Measurements from ENCODE around the gene ZNF101. TPM values are rescaled to one million over a fixed set of nuclear protein-coding genes. Genes with fewer than 3 reads are reported as not detected.

Gene ZNF101
- total RNA-seq, 1 donor from 2014 or later = 29.5 TPM

DNA sequence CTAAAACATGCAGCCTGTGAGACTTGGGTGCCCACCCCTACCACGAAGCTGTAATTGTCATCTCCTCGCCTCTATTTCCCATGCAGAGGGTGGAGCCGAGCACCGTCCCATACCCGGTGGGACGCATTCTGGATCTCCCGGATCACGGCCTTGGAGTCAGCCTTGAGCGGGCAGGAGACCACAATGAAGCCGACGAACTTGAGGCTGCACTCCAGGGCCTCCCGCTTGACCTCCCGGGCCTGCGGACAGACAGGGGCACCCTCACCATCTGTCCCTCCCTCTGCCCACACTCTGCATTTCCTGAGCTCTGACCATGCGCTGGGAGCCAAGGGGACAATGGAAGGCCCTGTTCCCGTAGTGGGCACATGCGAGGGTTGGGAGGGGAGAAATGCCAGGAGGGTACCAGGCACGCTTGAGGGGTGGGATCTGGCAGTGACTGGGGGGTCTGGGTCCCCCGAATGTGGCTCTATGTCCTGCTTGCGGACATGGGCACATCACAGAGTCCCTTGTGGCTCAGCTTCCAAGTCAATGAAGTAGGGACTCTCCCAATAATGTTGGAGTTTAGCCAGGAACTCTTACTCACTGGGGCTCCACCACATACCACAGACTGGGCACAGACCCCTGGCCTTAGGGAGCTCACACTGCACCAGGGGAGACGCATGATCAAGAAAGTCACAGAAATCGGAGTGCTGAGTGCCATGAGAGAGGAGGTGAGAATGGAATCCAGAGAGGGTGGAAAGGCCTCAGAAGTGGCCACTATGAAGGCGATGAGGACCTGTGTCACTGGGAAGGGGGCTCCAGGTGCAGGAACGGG, 15.9 kb upstream of the ZNF101 start:
- no peak overlapping the region for H3K27ac Mint-ChIP-seq
- no peak overlapping the region for H3K4me3 ChIP-seq
- H3K4me2 ChIP-seq = no peak overlapping the region
- DNase-seq (ENCODE audit: low spot score) = no peak
- H2AFZ ChIP-seq (replicated peaks) = no peak overlapping the region
- H3K4me3 Mint-ChIP-seq = no peak overlapping the region
- peaks cover 4% of the 10 kb centered on the region for H3K27me3 Mint-ChIP-seq (ENCODE audit: insufficient read depth, low read depth)
- H4K20me1 ChIP-seq (ENCODE audit: low read depth) = no peaks in the 10 kb centered on the region
- no peak overlapping the region for H3K27ac ChIP-seq
- H3K9me3 ChIP-seq (ENCODE audit: low read depth) = no peaks in the 10 kb centered on the region
- no peaks in the 10 kb centered on the region for H3K4me1 ChIP-seq
- no peaks in the 10 kb centered on the region for H3K36me3 ChIP-seq
- no peaks in the 10 kb centered on the region for H3K9me3 Mint-ChIP-seq
- no peaks in the 10 kb centered on the region for H3K79me2 ChIP-seq (ENCODE audit: low read depth)
- H3K36me3 Mint-ChIP-seq = peaks cover 26% of the 10 kb centered on the region
- no peaks in the 10 kb centered on the region for H3F3A ChIP-seq (ENCODE audit: low read depth)
- no peaks in the 10 kb centered on the region for H3K27me3 ChIP-seq
- TF ChIP-seq EZH2phosphoT487 (IDR thresholded peaks at IDR 0.05) = no peak
- TF ChIP-seq, protein P1, sequence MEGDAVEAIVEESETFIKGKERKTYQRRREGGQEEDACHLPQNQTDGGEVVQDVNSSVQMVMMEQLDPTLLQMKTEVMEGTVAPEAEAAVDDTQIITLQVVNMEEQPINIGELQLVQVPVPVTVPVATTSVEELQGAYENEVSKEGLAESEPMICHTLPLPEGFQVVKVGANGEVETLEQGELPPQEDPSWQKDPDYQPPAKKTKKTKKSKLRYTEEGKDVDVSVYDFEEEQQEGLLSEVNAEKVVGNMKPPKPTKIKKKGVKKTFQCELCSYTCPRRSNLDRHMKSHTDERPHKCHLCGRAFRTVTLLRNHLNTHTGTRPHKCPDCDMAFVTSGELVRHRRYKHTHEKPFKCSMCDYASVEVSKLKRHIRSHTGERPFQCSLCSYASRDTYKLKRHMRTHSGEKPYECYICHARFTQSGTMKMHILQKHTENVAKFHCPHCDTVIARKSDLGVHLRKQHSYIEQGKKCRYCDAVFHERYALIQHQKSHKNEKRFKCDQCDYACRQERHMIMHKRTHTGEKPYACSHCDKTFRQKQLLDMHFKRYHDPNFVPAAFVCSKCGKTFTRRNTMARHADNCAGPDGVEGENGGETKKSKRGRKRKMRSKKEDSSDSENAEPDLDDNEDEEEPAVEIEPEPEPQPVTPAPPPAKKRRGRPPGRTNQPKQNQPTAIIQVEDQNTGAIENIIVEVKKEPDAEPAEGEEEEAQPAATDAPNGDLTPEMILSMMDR (IDR thresholded peaks at IDR 0.05) = no peak
- no peak for TF ChIP-seq EZH2 (IDR thresholded peaks at IDR 0.05)
- H3K4me1 Mint-ChIP-seq = no peaks in the 10 kb centered on the region
- no peak overlapping the region for H3K9ac ChIP-seq

DNA sequence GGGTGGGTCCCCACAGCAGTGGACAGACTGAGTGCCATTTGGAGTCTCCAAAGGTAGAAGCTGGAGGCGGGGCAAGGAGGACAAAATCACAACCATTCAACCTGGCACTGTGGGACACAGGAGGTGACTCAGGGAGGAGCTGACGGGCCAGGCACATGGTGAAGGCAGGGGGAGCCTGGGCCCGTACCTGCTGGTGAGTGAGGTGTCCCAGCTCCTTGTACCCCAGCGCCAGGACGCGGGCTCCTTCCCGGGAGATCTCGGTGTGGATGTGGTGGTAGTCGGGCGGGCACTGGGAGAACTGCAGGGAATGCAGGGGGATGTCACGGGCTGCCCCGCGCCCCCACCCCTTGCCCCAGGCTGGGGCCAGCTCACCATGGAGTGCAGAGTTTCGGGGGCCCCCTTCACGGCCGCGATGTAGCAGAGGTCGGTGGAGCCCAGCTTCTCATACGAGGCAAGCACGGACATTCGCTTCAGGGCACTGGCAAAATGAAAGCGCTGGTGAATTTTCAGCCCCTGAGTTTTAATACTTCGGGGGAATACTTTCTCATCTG, 15.0 kb upstream of the ZNF101 start:
- Histone ChIP-seq H3K27me3 (no peaks in the 10 kb centered on the region), H3K4me3 (no peak overlapping the region), H4K20me1 (ENCODE audit: low read depth) (no peaks in the 10 kb centered on the region), H2AFZ (replicated peaks) (no peak overlapping the region), H3K36me3 (no peaks in the 10 kb centered on the region), H3K4me2 (no peak overlapping the region), H3K79me2 (ENCODE audit: low read depth) (no peaks in the 10 kb centered on the region), H3F3A (ENCODE audit: low read depth) (no peaks in the 10 kb centered on the region), H3K9me3 (ENCODE audit: low read depth) (no peaks in the 10 kb centered on the region), H3K27ac (no peak overlapping the region), H3K9ac (no peak overlapping the region), H3K4me1 (no peaks in the 10 kb centered on the region)
- TF ChIP-seq EZH2phosphoT487 (IDR thresholded peaks at IDR 0.05) = no peak
- TF ChIP-seq EZH2 (IDR thresholded peaks at IDR 0.05) = no peak
- TF ChIP-seq, protein P1 (IDR thresholded peaks at IDR 0.05) = no peak
- no peak overlapping the region for H3K27ac Mint-ChIP-seq
- peaks cover 4% of the 10 kb centered on the region for H3K27me3 Mint-ChIP-seq (ENCODE audit: insufficient read depth, low read depth)
- H3K4me1 Mint-ChIP-seq = no peaks in the 10 kb centered on the region
- DNase-seq (ENCODE audit: low spot score) = no peak
- H3K4me3 Mint-ChIP-seq = no peak overlapping the region
- H3K36me3 Mint-ChIP-seq = peaks cover 30% of the 10 kb centered on the region
- no peaks in the 10 kb centered on the region for H3K9me3 Mint-ChIP-seq

DNA sequence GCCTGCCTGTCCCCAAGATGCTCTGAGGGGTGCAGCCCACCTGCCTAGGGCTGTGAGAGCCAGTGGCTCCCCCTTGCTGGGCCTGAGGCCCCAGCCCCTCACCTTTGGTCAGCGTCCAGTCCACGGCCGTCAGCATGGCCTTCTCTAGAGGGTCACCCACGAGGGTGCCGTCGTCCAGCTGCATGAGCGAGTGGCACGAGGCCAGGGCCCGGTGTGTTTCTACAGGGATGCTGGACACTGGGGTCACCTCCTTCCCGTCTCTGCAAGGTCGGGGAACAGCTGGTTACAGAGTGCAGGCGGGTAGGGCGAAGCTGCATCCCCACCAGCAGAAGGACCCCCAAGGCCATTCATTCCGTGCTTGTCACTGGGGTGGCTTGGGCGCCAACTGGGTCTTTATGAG, 14.2 kb upstream of the ZNF101 start:
- no peaks in the 10 kb centered on the region for H3F3A ChIP-seq (ENCODE audit: low read depth)
- H3K27me3 ChIP-seq = no peaks in the 10 kb centered on the region
- H3K79me2 ChIP-seq (ENCODE audit: low read depth) = peaks cover 1% of the 10 kb centered on the region
- Mint-ChIP-seq H3K4me3 (no peak overlapping the region), H3K27me3 (ENCODE audit: insufficient read depth, low read depth) (peaks cover 4% of the 10 kb centered on the region), H3K9me3 (no peaks in the 10 kb centered on the region), H3K27ac (no peak overlapping the region), H3K36me3 (peaks cover 27% of the 10 kb centered on the region), H3K4me1 (no peaks in the 10 kb centered on the region)
- no peak overlapping the region for H3K4me3 ChIP-seq
- no peaks in the 10 kb centered on the region for H3K9me3 ChIP-seq (ENCODE audit: low read depth)
- no peak for DNase-seq (ENCODE audit: low spot score)
- H2AFZ ChIP-seq (replicated peaks) = no peak overlapping the region
- no peaks in the 10 kb centered on the region for H3K36me3 ChIP-seq
- H3K9ac ChIP-seq = no peak overlapping the region
- no peak overlapping the region for H3K27ac ChIP-seq
- H3K4me1 ChIP-seq = no peaks in the 10 kb centered on the region
- no peaks in the 10 kb centered on the region for H4K20me1 ChIP-seq (ENCODE audit: low read depth)
- H3K4me2 ChIP-seq = no peak overlapping the region
- TF ChIP-seq EZH2 (IDR thresholded peaks at IDR 0.05) (no peak), EZH2phosphoT487 (IDR thresholded peaks at IDR 0.05) (no peak)
- TF ChIP-seq, protein P1 (IDR thresholded peaks at IDR 0.05) = no peak

Data from neural progenitor cell (in vitro differentiated cells).